HepG2 (cell line): ENCODE results near the gene PCGF2. TPM values are rescaled to one million over a fixed set of nuclear protein-coding genes. Genes with fewer than 3 reads are reported as not detected.
A peak's percentile ranks its signal among the peaks of the same experiment; 100 is the strongest.

Experiments used
- ATAD3A ChIP-seq: sonication (generic); formaldehyde crosslinking; IDR thresholded peaks from 2 replicates; pipeline ENCODE4 v1.4.0; 2020; ENCODE audit warnings: missing genetic modification reagents
- CEBPB ChIP-seq: IDR thresholded peaks from 2 replicates; pipeline ENCODE4 v1.6.1; 2011; ENCODE audit warnings: low read depth, low read length, improper control_type of control experiment, borderline replicate concordance
- CHD2 ChIP-seq: IDR thresholded peaks from 2 replicates; pipeline ENCODE4 v1.6.1; 2011; ENCODE audit warnings: low read depth, low read length, improper control_type of control experiment
- KIAA2018 ChIP-seq: sonication (generic); formaldehyde crosslinking; IDR thresholded peaks from 2 replicates; pipeline ENCODE4 v1.5.0; 2020; ENCODE audit warnings: mild to moderate bottlenecking, missing genetic modification reagents, borderline replicate concordance
- KLF11 ChIP-seq: IDR thresholded peaks from 2 replicates; pipeline ENCODE4 v1.6.1; 2016; ENCODE audit warnings: missing compliant biosample characterization
- MEF2D ChIP-seq: sonication (generic); formaldehyde crosslinking; IDR thresholded peaks from 2 replicates; pipeline ENCODE4 v1.5.1; 2020; ENCODE audit warnings: mild to moderate bottlenecking, missing genetic modification reagents
- MEIS1 ChIP-seq: sonication (generic); formaldehyde crosslinking; IDR thresholded peaks from 2 replicates; pipeline ENCODE4 v1.9.0; 2021; ENCODE audit warnings: mild to moderate bottlenecking, missing genetic modification reagents, moderate library complexity, borderline replicate concordance
- MXD3 ChIP-seq: IDR thresholded peaks from 2 replicates; pipeline ENCODE4 v1.6.1; 2016; ENCODE audit warnings: mild to moderate bottlenecking, missing biosample characterization, missing genetic modification reagents
- MYC ChIP-seq: sonication (generic); formaldehyde crosslinking; IDR thresholded peaks from 2 replicates; pipeline ENCODE4 v1.9.0; 2021; ENCODE audit warnings: missing genetic modification reagents, borderline replicate concordance
- NRL ChIP-seq: sonication (generic); formaldehyde crosslinking; IDR thresholded peaks from 2 replicates; pipeline ENCODE4 v1.5.0; 2020; ENCODE audit warnings: missing genetic modification reagents, mild to moderate bottlenecking, moderate library complexity, borderline replicate concordance
- RFXANK ChIP-seq: IDR thresholded peaks from 2 replicates; pipeline ENCODE4 v1.6.1; 2016
- ZBTB49 ChIP-seq: sonication (generic); formaldehyde crosslinking; IDR thresholded peaks from 2 replicates; pipeline ENCODE4 v1.4.0; 2020; ENCODE audit warnings: missing genetic modification reagents, borderline replicate concordance
- ZNF160 ChIP-seq: sonication (generic); formaldehyde crosslinking; IDR thresholded peaks from 2 replicates; pipeline ENCODE4 v1.8.0; 2022; ENCODE audit warnings: mild to moderate bottlenecking, inconsistent platforms, missing genetic modification reagents
- ZNF224 ChIP-seq: sonication (generic); formaldehyde crosslinking; IDR thresholded peaks from 2 replicates; pipeline ENCODE4 v1.5.0; 2020; ENCODE audit warnings: mild to moderate bottlenecking, missing genetic modification reagents
- ZNF367 ChIP-seq: sonication (generic); formaldehyde crosslinking; IDR thresholded peaks from 2 replicates; pipeline ENCODE4 v1.4.0; 2020; ENCODE audit warnings: missing genetic modification reagents, borderline replicate concordance
- ZNF772 ChIP-seq: sonication (generic); formaldehyde crosslinking; IDR thresholded peaks from 2 replicates; pipeline ENCODE4 v1.5.0; 2020; ENCODE audit warnings: mild to moderate bottlenecking, missing genetic modification reagents
- ZNF788 ChIP-seq: sonication (generic); formaldehyde crosslinking; IDR thresholded peaks from 2 replicates; pipeline ENCODE4 v1.5.0; 2020; ENCODE audit warnings: mild to moderate bottlenecking, missing genetic modification reagents, borderline replicate concordance
- polyA plus RNA-seq, 8 experiments: library from polyadenylated mRNA; depleted of rRNA in 3 of 8; stranded (reverse) in 7 of 8; unstranded in 1 of 8; fragments of >200 nt; fragmentation: Illumina TruSeq in 4 of 8; extraction: Trizol in 4 of 8; gene quantifications; 2 replicates each; pipeline versions ENCODE4 v1.2.1 to v1.2.3, GENCODE V29; 2011 to 2016; ENCODE audit warnings: low read depth in 4 of 8, missing spikeins in 1 of 8, mixed read lengths in 1 of 8; ENCODE audit not compliant: insufficient read depth in 1 of 8
- total RNA-seq, 5 experiments: library from RNA; depleted of rRNA; stranded (reverse); fragments of >200 nt; fragmentation: Illumina TruSeq; extraction: Trizol; gene quantifications; 2 replicates each; pipeline ENCODE4 v1.2.3, GENCODE V29; 2016; ENCODE audit warnings: low read depth in 1 of 5

PCGF2 gene
- total and polyA plus RNA-seq, 2 of the 13 experiments (the other 11 are each of a cell fraction or from before 2014, with no cell fraction given) = 11.6 to 29.4 TPM

GRCh38 chr17:38729886-38730525 lies 18.1 kb downstream of the PCGF2 start, which contains the start of gene CISD3 (continued):
- TF ChIP-seq MEIS1 (CRISPR knock-in tag) (no peak), NRL (CRISPR knock-in tag) (peak; percentile 54; the same call in 1 of the 2 replicates), ZNF772 (CRISPR knock-in tag) (peak; percentile 45; the same call in 1 of the 2 replicates), KIAA2018 (CRISPR knock-in tag) (no peak), MXD3 (CRISPR knock-in tag) (0 out of 2 replicates have a peak, but pooled peaks have one; percentile 39), MYC (CRISPR knock-in tag) (peak; percentile 61), ATAD3A (CRISPR knock-in tag) (0 out of 2 replicates have a peak, but pooled peaks have one; percentile 42), CEBPB (no peak), ZNF367 (no peak; the same call in 1 of the 2 replicates), ZNF224 (CRISPR knock-in tag) (no peak), MEF2D (no peak), ZNF788 (peak; percentile 84; the same call in 1 of the 2 replicates), ZNF160 (CRISPR knock-in tag) (no peak; the same call in none of the 2 replicates), CHD2 (no peak), ZBTB49 (no peak), RFXANK (CRISPR knock-in tag) (no peak), KLF11 (CRISPR knock-in tag) (0 out of 2 replicates have a peak, but pooled peaks have one; percentile 12)
